Measurements from ENCODE around the gene CHD5.

CHD5 gene

DNA sequence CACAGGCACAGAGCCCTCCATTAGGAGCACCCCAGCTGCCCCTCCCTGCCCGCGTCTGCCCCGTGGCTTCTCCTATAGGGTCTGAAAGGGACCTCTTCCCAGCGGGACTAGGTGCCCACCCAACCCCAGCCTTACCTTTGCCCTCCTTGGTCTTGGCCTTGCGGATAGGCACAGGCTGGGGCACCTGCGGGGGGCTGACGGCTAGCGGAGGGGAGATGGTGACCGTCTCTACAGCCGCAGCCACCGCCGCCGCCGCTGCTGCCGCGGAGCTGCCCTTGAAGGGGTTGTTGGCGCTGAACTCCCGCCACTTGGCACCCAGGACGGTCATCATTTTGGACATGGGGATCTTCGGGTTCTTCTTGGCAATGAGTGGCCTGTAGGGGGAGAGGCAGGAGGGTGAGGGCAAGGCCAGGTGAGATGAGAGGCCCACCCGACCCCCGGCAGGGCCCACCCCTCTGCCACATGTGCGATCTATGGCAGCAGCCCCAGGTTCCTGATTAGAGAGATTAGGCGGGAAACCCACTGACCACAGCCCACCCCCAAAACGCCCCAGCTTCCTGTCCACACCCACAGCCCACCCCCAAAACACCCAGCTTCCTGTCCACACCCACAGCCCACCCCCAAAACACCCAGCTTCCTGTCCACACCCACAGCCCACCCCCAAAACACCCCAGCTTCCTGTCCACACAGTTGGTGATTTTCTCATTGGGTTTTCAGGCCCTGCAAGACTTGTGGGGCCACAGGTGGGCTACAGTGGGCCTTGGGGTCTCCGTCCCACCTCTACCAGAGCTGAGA lies 25.4 kb downstream of the CHD5 start:
- no peak for DNase-seq (ENCODE audit: low read depth in 2 of 2)

DNA sequence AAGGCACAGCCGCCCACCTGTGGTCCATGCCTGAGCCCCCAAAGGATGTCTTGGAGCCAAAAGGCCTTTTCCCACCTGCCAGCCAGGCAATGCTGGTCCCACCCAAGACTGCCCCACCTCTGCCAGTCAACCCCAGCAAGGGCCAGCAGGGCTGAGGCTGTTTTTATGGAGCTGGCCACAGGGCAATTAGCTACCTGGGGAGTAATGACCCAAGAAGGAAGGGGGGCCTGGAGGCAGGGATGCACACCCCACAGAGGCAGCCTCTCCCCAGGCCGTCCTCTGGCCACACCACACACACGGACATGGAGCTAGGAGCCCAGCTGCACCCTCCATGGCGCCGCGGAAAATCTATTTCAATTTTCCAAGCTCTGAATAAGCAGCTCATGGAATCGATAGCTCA lies 27.2 kb downstream of the CHD5 start:
- DNase-seq (ENCODE audit: low read depth in 2 of 2) = no peak

DNA sequence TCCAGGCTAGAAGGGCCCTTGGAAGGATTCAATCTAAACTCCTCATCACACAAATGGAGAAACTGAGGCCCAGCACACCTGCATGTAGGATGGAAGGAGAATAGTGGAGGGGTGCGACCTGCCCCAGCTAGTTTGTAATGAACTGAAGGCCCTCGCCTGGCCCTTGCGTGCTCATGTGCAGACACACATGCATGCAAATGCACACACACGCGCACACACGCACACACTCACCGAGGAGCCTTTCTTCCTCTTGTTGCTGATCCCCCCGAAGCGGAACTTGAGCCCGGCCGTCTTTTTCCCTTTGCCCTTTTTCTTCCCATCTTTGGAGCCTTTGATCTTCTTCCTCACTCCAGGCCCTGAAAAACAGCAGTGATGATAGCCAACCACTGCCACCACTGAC lies 27.9 kb downstream of the CHD5 start:
- no peak for DNase-seq (ENCODE audit: low read depth in 2 of 2)

GRCh38 chr1:6151291-6151822 lies 28.8 kb downstream of the CHD5 start:
- no peak for DNase-seq (ENCODE audit: low read depth in 2 of 2)

DNA sequence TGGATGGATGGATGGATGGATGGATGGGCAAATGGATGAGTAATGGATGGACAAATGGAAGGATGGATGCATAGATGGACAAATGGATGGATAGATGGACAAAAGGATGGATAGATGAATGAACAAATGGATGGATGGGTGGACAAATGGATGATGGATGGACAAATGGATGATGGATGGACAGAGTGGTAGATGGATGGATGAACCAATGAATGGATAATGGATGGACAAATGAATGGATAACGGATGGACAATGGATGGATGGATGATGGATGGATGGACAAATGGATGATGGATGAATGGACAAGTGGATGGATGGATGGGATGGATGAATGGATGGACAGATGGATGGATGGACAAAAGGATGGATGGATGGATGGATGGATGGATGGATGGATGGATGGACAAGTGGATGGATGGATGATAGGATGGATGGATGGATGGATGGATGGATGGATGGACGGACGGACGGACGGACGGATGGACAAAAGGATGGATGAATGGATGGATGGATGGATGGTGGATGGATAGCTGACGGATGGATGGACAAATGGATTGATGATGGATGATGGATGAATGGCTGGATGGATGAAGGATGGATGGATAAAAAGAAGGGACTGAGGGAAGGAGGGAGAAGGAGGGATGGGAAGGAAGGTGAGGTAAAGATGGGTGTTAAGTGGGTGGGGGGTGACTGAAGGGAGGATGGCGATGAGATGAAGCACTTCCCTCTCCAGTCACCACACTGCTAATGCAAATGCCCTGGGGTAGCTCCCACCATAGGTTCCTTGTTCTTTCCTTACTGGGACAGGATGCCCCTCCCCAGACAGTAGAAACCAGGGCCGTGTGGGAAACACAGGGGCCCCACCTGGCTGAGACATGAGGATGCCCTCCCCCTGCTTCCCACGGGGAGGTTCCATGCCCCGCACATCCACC lies 29.8 kb downstream of the CHD5 start:
- no peak for DNase-seq (ENCODE audit: low read depth in 2 of 2)

DNA sequence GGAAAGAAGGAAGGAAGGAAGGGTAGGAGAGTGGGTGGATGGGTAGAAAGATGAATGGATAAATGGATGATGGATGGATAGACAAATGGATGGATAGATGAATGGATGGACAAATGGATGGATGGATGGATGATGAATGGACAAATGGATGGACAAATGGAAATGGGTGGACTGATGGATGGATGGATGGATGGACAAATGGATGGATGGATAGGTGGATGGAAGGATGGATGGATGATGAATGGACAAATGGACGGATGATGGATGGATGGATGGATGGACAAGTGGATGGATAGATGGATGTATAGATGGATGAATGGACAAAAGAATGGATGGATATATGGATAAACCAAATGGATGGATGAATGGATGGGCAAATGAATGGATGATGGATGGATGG lies 30.5 kb downstream of the CHD5 start:
- DNase-seq (ENCODE audit: low read depth in 2 of 2) = no peak

- peak; percentile 47 to 71 for DNase-seq (ENCODE audit: low read depth in 2 of 2)
These were observed 31.5 kb downstream of the CHD5 start for GRCh38 chr1:6148497-6149241.

DNA sequence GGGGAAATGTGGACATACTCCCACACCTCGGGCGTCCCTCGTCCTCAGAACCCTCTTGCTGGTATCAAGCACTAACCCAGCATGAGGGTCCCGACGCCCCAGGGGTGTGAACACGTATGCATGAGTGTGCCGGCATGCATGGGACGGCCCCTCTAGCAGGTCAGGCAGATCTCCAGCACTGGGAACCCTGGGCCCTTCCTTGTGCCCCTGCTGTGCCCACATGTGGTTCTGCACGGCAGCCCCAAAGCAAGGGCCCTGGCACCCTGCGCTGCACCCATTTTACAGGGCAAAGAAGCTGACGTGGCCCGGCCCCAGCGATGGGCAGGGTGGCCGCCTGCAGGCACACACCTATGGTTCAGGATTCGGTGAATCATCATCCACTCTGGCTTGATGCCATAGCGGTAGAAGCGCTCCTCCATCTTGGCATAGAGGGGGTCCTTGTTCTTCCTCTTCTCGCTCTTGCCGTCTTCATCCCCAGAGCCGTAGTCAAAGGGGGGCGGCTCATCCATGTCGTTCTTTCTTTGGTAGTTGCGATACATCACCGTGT lies 34.2 kb downstream of the CHD5 start:
- no peak for DNase-seq (ENCODE audit: low read depth in 2 of 2)

GRCh38 chr1:6145396-6145750 lies 34.7 kb downstream of the CHD5 start:
- DNase-seq (ENCODE audit: low read depth in 2 of 2) = no peak

GRCh38 chr1:6144647-6145395 lies 35.3 kb downstream of the CHD5 start:
- DNase-seq (ENCODE audit: low read depth in 2 of 2) = no peak

DNA sequence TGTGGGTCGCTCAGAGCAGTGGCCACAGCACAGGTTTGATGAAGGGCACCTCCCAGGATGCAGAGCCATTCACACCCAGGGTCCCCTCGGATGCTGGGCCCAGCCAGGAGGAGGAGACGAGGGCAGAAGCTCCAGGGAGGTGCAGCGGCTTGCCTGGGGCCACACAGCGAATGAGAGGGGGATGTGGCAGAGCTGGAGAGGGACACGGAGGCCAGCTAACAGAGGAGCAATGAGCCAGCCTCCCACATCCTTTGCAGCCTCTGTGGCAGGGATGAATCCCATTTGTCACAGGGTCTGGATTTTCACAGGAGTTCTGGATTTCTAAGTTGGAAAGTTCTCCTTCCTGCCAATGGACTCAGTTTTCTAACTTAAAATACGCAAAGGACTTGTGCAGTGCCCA lies 35.9 kb downstream of the CHD5 start:
- no peak for DNase-seq (ENCODE audit: low read depth in 2 of 2)

GRCh38 chr1:6143395-6143794 lies 36.7 kb downstream of the CHD5 start:
- DNase-seq (ENCODE audit: low read depth in 2 of 2) = no peak

GRCh38 chr1:6142734-6143133 lies 37.4 kb downstream of the CHD5 start:
- no peak for DNase-seq (ENCODE audit: low read depth in 2 of 2)

DNA sequence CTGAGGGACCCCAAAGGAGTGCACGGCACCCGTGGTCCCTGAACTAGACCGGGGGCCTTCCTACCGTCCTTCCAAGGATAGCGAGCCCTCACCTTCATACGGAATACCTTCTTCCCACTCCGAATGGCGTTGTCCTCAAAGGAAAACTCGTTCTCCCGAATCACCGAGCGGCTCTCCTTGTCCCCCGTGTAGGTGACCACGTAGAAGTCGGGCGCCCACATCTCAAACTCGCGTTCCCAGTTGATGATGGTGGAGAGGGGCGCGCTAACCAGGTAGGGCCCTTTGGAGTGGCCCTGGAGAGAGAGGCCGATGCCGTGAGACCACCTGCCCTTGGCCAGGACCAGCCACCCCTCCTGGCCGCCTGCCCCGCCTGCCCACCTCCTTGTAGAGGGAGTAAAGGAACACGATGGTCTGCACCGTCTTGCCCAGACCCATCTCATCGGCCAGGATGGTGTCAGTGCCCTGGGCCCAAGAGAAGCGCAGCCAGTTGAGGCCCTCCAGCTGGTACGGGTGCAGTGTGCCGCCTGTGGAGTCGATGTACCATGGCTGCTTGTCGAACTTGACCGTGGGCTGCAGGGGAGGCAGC lies 38.0 kb downstream of the CHD5 start:
- no peak for DNase-seq (ENCODE audit: low read depth in 2 of 2)

DNA sequence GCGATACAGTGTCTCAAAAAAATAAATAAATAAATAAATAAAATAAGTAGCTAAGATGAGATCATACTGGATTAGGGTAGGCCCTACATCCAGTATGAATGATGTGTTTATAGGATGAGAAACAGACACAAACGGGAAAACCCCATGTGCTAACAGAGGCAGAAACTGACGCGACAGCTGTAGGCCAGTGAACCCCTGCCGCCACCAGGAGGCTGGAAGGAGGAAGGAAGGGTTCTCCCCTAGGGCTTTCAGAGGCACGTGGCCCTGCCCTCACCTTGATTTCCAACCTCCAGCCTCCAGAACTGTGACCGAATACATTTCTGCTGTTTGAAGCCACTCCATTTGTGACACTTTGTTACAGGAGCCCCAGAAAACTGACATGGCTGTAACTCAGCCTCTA lies 38.5 kb downstream of the CHD5 start:
- peak in 1 of 2 experiments; percentile 22 for DNase-seq (ENCODE audit: low read depth in 2 of 2)

GRCh38 chr1:6140413-6140812 lies 39.7 kb downstream of the CHD5 start:
- DNase-seq (ENCODE audit: low read depth in 2 of 2) = no peak

- no peak for DNase-seq (ENCODE audit: low read depth in 2 of 2)
These were observed 42.4 kb downstream of the CHD5 start for GRCh38 chr1:6137758-6138157.

DNA sequence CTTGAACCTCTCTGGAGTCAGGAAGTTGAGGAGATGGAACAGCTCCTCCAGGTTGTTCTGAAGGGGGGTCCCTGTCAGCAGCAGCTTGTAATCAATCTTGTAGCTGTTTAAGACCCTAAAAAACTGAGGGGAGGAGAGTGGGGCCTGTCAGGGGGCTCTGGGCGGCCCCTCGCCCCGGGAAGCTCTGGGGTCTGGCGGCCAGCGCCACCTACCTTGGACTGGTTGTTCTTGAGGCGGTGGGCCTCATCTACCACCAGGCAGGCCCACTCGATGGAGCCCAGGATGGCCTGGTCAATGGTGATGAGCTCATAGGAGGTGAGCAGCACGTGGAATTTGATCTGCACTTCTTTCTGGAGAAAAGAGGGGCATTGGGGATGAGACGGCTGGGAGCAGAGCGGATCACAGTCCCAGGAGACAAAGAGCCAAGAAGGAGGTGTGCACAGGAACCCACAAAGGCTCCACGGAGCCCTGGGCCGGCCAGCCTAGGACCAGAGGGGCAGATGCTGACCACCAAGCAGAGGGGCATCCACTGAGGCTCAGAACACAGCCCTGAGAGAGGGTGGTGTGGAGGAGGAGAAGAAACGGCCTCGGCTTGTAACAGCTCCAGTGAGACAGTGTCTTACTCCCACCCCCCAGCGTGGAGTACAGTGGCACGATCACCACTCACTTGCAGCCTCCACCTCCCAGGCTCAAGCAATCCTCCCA lies 43.5 kb downstream of the CHD5 start:
- DNase-seq (ENCODE audit: low read depth in 2 of 2) = no peak

GRCh38 chr1:6134741-6135510 lies 45.2 kb downstream of the CHD5 start:
- no peak for DNase-seq (ENCODE audit: low read depth in 2 of 2)
